Nephron progenitor cell (in vitro differentiated cells): ENCODE data around the gene CAND2.
A peak's percentile ranks its signal among the peaks of the same experiment; 100 is the strongest.

Experiments
- DNase-seq: peaks from one replicate; pipeline ENCODE4 v3.0.0; 2021
- H3K27ac Mint-ChIP-seq: 2 replicates; pipeline ENCODE4 v1.8.0; 2021; ENCODE audit warnings: mild to moderate bottlenecking, moderate library complexity, mixed read lengths
- H3K27me3 Mint-ChIP-seq: 2 replicates; pipeline ENCODE4 v1.8.0; 2021; ENCODE audit warnings: mild to moderate bottlenecking, low read depth, mixed read lengths; ENCODE audit not compliant: poor library complexity
- H3K36me3 Mint-ChIP-seq: 2 replicates; pipeline ENCODE4 v1.8.0; 2021; ENCODE audit warnings: low read depth, mixed read lengths
- H3K4me1 Mint-ChIP-seq: 2 replicates; pipeline ENCODE4 v1.8.0; 2021; ENCODE audit warnings: mixed read lengths
- H3K4me3 Mint-ChIP-seq: 2 replicates; pipeline ENCODE4 v1.8.0; 2021; ENCODE audit warnings: mild to moderate bottlenecking, moderate library complexity, mixed read lengths
- H3K9me3 Mint-ChIP-seq: 2 replicates; pipeline ENCODE4 v1.8.0; 2021; ENCODE audit warnings: mild to moderate bottlenecking, moderate library complexity, mixed read lengths
- TF ChIP-seq, protein P1 (sequence below): fragments of 200-600 bp; sonication (generic); IDR thresholded peaks from 2 replicates; pipeline ENCODE4 v1.5.0; 2021; ENCODE audit warnings: antibody characterized with exemption

Gene CAND2

GRCh38 chr3:12803371-12803770 is 6.9 kb downstream of the CAND2 start:
- DNase-seq: no peak
- TF ChIP-seq, protein P1, sequence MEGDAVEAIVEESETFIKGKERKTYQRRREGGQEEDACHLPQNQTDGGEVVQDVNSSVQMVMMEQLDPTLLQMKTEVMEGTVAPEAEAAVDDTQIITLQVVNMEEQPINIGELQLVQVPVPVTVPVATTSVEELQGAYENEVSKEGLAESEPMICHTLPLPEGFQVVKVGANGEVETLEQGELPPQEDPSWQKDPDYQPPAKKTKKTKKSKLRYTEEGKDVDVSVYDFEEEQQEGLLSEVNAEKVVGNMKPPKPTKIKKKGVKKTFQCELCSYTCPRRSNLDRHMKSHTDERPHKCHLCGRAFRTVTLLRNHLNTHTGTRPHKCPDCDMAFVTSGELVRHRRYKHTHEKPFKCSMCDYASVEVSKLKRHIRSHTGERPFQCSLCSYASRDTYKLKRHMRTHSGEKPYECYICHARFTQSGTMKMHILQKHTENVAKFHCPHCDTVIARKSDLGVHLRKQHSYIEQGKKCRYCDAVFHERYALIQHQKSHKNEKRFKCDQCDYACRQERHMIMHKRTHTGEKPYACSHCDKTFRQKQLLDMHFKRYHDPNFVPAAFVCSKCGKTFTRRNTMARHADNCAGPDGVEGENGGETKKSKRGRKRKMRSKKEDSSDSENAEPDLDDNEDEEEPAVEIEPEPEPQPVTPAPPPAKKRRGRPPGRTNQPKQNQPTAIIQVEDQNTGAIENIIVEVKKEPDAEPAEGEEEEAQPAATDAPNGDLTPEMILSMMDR: no peak
- Mint-ChIP-seq H3K4me1 (peaks cover 14% of the 10 kb centered on the region), H3K27me3 (no peaks in the 10 kb centered on the region), H3K9me3 (no peaks in the 10 kb centered on the region), H3K27ac (no peak overlapping the region), H3K36me3 (peaks cover 17% of the 10 kb centered on the region), H3K4me3 (no peak overlapping the region)

GRCh38 chr3:12807066-12807465 is 10.6 kb downstream of the CAND2 start:
- peaks cover 6% of the 10 kb centered on the region for H3K4me1 Mint-ChIP-seq
- TF ChIP-seq, protein P1: no peak
- no peak overlapping the region for H3K4me3 Mint-ChIP-seq
- no peaks in the 10 kb centered on the region for H3K9me3 Mint-ChIP-seq
- H3K27ac Mint-ChIP-seq: no peak overlapping the region
- DNase-seq: no peak
- H3K36me3 Mint-ChIP-seq: peaks cover 17% of the 10 kb centered on the region
- peaks cover 4% of the 10 kb centered on the region for H3K27me3 Mint-ChIP-seq

- Mint-ChIP-seq H3K36me3 (peaks cover 17% of the 10 kb centered on the region), H3K27me3 (peaks cover 4% of the 10 kb centered on the region), H3K4me1 (peaks cover 6% of the 10 kb centered on the region), H3K27ac (no peak overlapping the region), H3K9me3 (no peaks in the 10 kb centered on the region), H3K4me3 (no peak overlapping the region)
- no peak for DNase-seq
- TF ChIP-seq, protein P1: no peak
Measured at GRCh38 chr3:12807601-12808359, 11.3 kb downstream of the CAND2 start.

DNA sequence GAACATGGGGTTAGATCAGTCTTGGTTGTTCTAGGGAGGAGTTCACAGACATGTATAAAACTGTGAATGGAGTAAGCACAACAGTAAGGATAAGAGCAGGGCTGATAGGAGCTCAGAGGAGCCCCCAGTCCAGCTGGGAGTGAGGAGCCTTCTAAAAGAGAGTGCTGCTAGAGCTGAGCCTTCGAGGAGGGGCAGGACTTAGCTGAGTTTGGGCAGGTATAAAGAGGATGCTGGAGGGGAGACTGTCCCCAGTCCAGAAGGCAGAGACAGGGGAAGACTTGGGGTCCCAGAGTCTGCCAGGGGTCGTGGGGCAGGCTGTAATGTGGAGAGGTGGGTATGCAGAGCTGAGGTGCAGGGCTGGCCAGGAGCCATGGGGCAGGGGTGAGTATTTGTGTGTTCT is 12.1 kb downstream of the CAND2 start:
- H3K27me3 Mint-ChIP-seq: peaks cover 4% of the 10 kb centered on the region
- H3K27ac Mint-ChIP-seq: no peak overlapping the region
- no peaks in the 10 kb centered on the region for H3K9me3 Mint-ChIP-seq
- no peak for DNase-seq
- peaks cover 6% of the 10 kb centered on the region for H3K4me1 Mint-ChIP-seq
- TF ChIP-seq, protein P1: no peak
- peak overlapping the region; percentile 73 for H3K4me3 Mint-ChIP-seq
- peaks cover 13% of the 10 kb centered on the region for H3K36me3 Mint-ChIP-seq

GRCh38 chr3:12809001-12809400 is 12.5 kb downstream of the CAND2 start:
- Mint-ChIP-seq H3K9me3 (no peaks in the 10 kb centered on the region), H3K4me3 (peak overlapping the region; percentile 73), H3K36me3 (peaks cover 10% of the 10 kb centered on the region), H3K27me3 (peaks cover 4% of the 10 kb centered on the region), H3K27ac (peak overlapping the region; percentile 57), H3K4me1 (peaks cover 6% of the 10 kb centered on the region)
- DNase-seq: no peak
- TF ChIP-seq, protein P1: no peak

DNA sequence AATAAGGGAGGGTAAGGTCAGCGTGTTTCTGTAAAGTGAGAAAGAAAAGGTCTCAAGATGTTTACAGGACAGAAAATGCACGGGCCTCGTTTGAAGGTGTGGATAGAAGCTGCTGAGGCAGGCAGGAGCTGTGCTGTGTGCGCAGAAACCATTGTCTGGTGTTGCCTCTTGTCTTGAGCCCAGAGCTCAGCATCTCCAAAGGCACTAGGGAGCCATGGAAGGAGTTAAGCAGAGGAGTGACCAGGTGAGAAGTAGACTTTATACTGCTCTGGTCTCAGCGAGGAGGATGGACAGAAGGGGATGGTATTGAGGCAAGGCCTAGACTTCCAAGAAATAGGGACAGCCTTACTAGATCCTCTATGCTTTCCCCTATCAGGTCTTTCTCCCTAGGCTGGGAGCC is 13.0 kb downstream of the CAND2 start:
- Mint-ChIP-seq H3K4me1 (peaks cover 6% of the 10 kb centered on the region), H3K36me3 (peaks cover 8% of the 10 kb centered on the region), H3K27ac (peak overlapping the region; percentile 57), H3K9me3 (no peaks in the 10 kb centered on the region), H3K4me3 (peak overlapping the region; percentile 73), H3K27me3 (peaks cover 4% of the 10 kb centered on the region)
- DNase-seq: no peak
- TF ChIP-seq, protein P1: no peak
